ENCODE measurements around the gene AMBRA1.

Gene AMBRA1

DNA sequence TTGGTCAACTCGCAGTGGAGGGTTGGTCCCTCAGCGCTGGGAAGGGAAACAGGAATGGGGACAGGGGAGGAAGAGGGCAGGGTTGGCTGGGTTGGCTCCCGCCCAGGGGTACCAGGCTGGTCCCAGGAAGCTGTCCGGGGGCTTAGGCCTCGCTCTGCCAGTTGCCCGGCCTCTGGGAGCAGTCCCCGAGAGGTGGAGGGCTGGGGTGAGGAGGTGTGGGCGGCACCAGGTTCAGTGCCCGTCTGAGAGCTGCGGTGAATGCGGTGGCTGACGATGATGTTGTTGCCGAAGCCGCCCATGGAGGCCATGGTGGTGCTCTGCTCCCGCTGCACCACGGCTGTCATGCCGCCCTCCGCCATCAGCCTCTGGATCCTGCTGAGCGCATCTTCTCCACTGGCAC lies 196.3 kb downstream of the AMBRA1 start (continued):
- TF ChIP-seq, protein P1, sequence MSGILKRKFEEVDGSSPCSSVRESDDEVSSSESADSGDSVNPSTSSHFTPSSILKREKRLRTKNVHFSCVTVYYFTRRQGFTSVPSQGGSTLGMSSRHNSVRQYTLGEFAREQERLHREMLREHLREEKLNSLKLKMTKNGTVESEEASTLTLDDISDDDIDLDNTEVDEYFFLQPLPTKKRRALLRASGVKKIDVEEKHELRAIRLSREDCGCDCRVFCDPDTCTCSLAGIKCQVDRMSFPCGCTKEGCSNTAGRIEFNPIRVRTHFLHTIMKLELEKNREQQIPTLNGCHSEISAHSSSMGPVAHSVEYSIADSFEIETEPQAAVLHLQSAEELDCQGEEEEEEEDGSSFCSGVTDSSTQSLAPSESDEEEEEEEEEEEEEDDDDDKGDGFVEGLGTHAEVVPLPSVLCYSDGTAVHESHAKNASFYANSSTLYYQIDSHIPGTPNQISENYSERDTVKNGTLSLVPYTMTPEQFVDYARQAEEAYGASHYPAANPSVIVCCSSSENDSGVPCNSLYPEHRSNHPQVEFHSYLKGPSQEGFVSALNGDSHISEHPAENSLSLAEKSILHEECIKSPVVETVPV (CRISPR knock-in tag; IDR thresholded peaks at IDR 0.05), result no peak
- TF ChIP-seq, protein P2, sequence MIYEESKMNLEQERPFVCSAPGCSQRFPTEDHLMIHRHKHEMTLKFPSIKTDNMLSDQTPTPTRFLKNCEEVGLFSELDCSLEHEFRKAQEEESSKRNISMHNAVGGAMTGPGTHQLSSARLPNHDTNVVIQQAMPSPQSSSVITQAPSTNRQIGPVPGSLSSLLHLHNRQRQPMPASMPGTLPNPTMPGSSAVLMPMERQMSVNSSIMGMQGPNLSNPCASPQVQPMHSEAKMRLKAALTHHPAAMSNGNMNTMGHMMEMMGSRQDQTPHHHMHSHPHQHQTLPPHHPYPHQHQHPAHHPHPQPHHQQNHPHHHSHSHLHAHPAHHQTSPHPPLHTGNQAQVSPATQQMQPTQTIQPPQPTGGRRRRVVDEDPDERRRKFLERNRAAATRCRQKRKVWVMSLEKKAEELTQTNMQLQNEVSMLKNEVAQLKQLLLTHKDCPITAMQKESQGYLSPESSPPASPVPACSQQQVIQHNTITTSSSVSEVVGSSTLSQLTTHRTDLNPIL (CRISPR knock-in tag; IDR thresholded peaks at IDR 0.05; ENCODE audit: low read depth), result no peak
- no peak for TF ChIP-seq CSDC2 (CRISPR knock-in tag; IDR thresholded peaks at IDR 0.05)
- TF ChIP-seq ESRRG (CRISPR knock-in tag; IDR thresholded peaks at IDR 0.05), result no peak
- TF ChIP-seq ZNF565 (CRISPR knock-in tag; conservative IDR thresholded peaks at IDR 0.05; ENCODE audit: low read depth), result no peak
- TF ChIP-seq SNAI2 (CRISPR knock-in tag; IDR thresholded peaks at IDR 0.05), result no peak
- TF ChIP-seq RARB (CRISPR knock-in tag; IDR thresholded peaks at IDR 0.05), result no peak
- no peak for TF ChIP-seq ZNF70 (CRISPR knock-in tag; IDR thresholded peaks at IDR 0.05)
- no peak for TF ChIP-seq PPARA (CRISPR knock-in tag; IDR thresholded peaks at IDR 0.05; ENCODE audit: borderline replicate concordance)

GRCh38 chr11:46393759-46394158 lies 200.1 kb downstream of the AMBRA1 start:
- TF ChIP-seq GLIS3 (CRISPR knock-in tag; IDR thresholded peaks at IDR 0.05), result no peak
- no peak for TF ChIP-seq TCF4 (CRISPR knock-in tag; IDR thresholded peaks at IDR 0.05; ENCODE audit: borderline replicate concordance)
- TF ChIP-seq ESRRG (CRISPR knock-in tag; IDR thresholded peaks at IDR 0.05), result no peak
- TF ChIP-seq CSDC2 (CRISPR knock-in tag; IDR thresholded peaks at IDR 0.05), result no peak
- TF ChIP-seq ZFP30 (CRISPR knock-in tag; IDR thresholded peaks at IDR 0.05), result no peak
- no peak for TF ChIP-seq PATZ1 (CRISPR knock-in tag; IDR thresholded peaks at IDR 0.05; ENCODE audit: borderline replicate concordance)
- TF ChIP-seq, protein P3, sequence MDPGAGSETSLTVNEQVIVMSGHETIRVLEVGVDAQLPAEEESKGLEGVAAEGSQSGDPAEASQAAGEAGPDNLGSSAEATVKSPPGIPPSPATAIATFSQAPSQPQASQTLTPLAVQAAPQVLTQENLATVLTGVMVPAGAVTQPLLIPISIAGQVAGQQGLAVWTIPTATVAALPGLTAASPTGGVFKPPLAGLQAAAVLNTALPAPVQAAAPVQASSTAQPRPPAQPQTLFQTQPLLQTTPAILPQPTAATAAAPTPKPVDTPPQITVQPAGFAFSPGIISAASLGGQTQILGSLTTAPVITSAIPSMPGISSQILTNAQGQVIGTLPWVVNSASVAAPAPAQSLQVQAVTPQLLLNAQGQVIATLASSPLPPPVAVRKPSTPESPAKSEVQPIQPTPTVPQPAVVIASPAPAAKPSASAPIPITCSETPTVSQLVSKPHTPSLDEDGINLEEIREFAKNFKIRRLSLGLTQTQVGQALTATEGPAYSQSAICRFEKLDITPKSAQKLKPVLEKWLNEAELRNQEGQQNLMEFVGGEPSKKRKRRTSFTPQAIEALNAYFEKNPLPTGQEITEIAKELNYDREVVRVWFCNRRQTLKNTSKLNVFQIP (CRISPR knock-in tag; IDR thresholded peaks at IDR 0.05; ENCODE audit: borderline replicate concordance, low read depth), result no peak
- TF ChIP-seq ZC3H10 (CRISPR knock-in tag; IDR thresholded peaks at IDR 0.05), result no peak
- TF ChIP-seq TOX (CRISPR knock-in tag; IDR thresholded peaks at IDR 0.05; ENCODE audit: borderline replicate concordance), result no peak
- TF ChIP-seq ZNF8 (CRISPR knock-in tag; IDR thresholded peaks at IDR 0.05), result no peak
- no peak for TF ChIP-seq ARNTL (CRISPR knock-in tag; IDR thresholded peaks at IDR 0.05; ENCODE audit: borderline replicate concordance, low read depth)
- TF ChIP-seq PPARA (CRISPR knock-in tag; IDR thresholded peaks at IDR 0.05; ENCODE audit: borderline replicate concordance), result no peak
- TF ChIP-seq OSR1 (CRISPR knock-in tag; IDR thresholded peaks at IDR 0.05), result no peak
- TF ChIP-seq SNAI2 (CRISPR knock-in tag; IDR thresholded peaks at IDR 0.05), result no peak
- no peak for TF ChIP-seq ZNF565 (CRISPR knock-in tag; conservative IDR thresholded peaks at IDR 0.05; ENCODE audit: low read depth)
- TF ChIP-seq ZNF70 (CRISPR knock-in tag; IDR thresholded peaks at IDR 0.05), result no peak
- ATAC-seq, result no peak

GRCh38 chr11:46393231-46393616 lies 200.6 kb downstream of the AMBRA1 start:
- no peak for ATAC-seq
- TF ChIP-seq TCF4 (CRISPR knock-in tag; IDR thresholded peaks at IDR 0.05; ENCODE audit: borderline replicate concordance), result no peak
- no peak for TF ChIP-seq OSR1 (CRISPR knock-in tag; IDR thresholded peaks at IDR 0.05)
- no peak for TF ChIP-seq ESRRG (CRISPR knock-in tag; IDR thresholded peaks at IDR 0.05)
- no peak for TF ChIP-seq PPARA (CRISPR knock-in tag; IDR thresholded peaks at IDR 0.05; ENCODE audit: borderline replicate concordance)

DNA sequence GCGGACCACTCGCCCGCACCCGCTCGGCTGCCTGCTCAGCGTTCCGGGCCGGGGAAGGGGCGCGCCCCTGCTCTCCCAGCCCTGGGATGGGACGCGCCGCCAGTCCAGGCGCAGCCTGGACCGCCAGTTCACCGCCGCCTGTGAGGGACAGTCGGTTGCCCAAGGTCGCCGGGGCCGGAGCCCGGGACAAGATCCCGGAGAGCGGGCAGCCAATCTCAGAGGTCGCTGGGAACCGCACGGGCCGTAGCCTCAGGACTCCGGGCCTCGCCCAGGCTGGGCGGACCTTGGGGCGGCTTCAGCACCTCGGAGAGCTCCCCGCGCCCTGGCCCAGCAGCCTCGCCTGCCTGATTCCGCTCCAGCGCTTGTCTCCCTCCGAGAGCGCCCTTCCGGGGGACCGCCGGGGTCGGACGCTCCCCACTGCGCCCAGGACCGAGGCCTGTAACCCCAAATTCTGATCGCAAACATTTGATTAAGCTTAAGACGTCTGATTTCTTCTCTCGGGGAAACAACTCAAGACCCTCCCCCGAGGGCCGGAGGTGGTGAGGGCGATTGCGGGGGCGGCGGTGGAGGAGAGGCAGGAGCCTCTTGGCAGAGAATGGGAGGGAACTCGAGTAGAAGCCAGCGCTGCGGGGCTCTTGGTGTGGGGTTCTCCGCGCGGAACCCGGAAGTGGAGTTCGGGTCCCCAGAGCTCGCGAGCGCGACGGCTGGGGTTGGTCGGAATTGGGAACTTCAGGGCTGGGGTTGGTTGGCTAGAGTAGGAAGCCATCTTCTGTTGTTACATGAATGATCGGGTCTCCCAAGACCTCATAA lies 201.2 kb downstream of the AMBRA1 start:
- TF ChIP-seq ZFP3 (CRISPR knock-in tag; IDR thresholded peaks at IDR 0.05) (0 out of 2 replicates have a peak, but pooled peaks have one; percentile 60), CSDC2 (CRISPR knock-in tag; IDR thresholded peaks at IDR 0.05) (no peak; the same call in 1 of the 2 replicates), TCF4 (CRISPR knock-in tag; IDR thresholded peaks at IDR 0.05; ENCODE audit: borderline replicate concordance) (no peak), PPARA (CRISPR knock-in tag; IDR thresholded peaks at IDR 0.05; ENCODE audit: borderline replicate concordance) (no peak), ZNF565 (CRISPR knock-in tag; conservative IDR thresholded peaks at IDR 0.05; ENCODE audit: low read depth) (no peak)
- peak; percentile 82 for ATAC-seq

Data from SK-N-SH treated with all-trans-retinoic acid at 6 μM for 48 hours (cell line).